Hepatocyte (in vitro differentiated cells): Measurements from ENCODE around the gene AK2.

ENCODE experiments used
- EZH2 ChIP-seq: fragments of 200-600 bp; sonication (generic); IDR thresholded peaks from 2 replicates; pipeline ENCODE4 v1.6.1; 2016; ENCODE audit warnings: antibody characterized with exemption, mild to moderate bottlenecking, borderline replicate concordance
- TF ChIP-seq, protein P1 (sequence below): fragments of 200-600 bp; sonication (generic); IDR thresholded peaks from 2 replicates; pipeline ENCODE4 v1.5.1; 2016; ENCODE audit warnings: antibody characterized with exemption, mild to moderate bottlenecking; ENCODE audit not compliant: poor library complexity

- TF ChIP-seq, protein P1, sequence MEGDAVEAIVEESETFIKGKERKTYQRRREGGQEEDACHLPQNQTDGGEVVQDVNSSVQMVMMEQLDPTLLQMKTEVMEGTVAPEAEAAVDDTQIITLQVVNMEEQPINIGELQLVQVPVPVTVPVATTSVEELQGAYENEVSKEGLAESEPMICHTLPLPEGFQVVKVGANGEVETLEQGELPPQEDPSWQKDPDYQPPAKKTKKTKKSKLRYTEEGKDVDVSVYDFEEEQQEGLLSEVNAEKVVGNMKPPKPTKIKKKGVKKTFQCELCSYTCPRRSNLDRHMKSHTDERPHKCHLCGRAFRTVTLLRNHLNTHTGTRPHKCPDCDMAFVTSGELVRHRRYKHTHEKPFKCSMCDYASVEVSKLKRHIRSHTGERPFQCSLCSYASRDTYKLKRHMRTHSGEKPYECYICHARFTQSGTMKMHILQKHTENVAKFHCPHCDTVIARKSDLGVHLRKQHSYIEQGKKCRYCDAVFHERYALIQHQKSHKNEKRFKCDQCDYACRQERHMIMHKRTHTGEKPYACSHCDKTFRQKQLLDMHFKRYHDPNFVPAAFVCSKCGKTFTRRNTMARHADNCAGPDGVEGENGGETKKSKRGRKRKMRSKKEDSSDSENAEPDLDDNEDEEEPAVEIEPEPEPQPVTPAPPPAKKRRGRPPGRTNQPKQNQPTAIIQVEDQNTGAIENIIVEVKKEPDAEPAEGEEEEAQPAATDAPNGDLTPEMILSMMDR: no peak
- no peak for TF ChIP-seq EZH2
These were observed 65.1 kb downstream of the AK2 start for GRCh38 chr1:32971576-32971975.
